ENCODE results near the gene LRIT2. TPM values are rescaled to one million over a fixed set of nuclear protein-coding genes. Genes with fewer than 3 reads are reported as not detected.

Gene LRIT2
- total RNA-seq, 1 donor from 2014 or later, result not detected

GRCh38 chr10:84234479-84234878 lies 9.1 kb upstream of the LRIT2 start:
- no peak for ATAC-seq (ENCODE audit: low read depth)
- H3K4me3 Mint-ChIP-seq, result no peak overlapping the region
- intact Hi-C loops (cut with micrococcal nuclease), result no loop called here
- H3K27ac Mint-ChIP-seq, result no peak overlapping the region
- peaks cover under 1% of the 10 kb centered on the region for H3K9me3 Mint-ChIP-seq
- DNase-seq, result no peak
- no peaks in the 10 kb centered on the region for H3K36me3 Mint-ChIP-seq (ENCODE audit: low read depth)
- H3K4me1 Mint-ChIP-seq, result no peaks in the 10 kb centered on the region
- TF ChIP-seq CTCF (IDR thresholded peaks at IDR 0.05), result no peak
- CTCF ChIA-PET, result no interaction called here
- POLR2A ChIA-PET, result no interaction called here
- H3K27me3 Mint-ChIP-seq, result peaks cover 15% of the 10 kb centered on the region

- Mint-ChIP-seq H3K4me3 (no peak overlapping the region), H3K9me3 (peaks cover 4% of the 10 kb centered on the region), H3K4me1 (no peaks in the 10 kb centered on the region), H3K27ac (no peak overlapping the region), H3K36me3 (ENCODE audit: low read depth) (no peaks in the 10 kb centered on the region), H3K27me3 (peaks cover 15% of the 10 kb centered on the region)
- no peak for ATAC-seq (ENCODE audit: low read depth)
- ChIA-PET POLR2A (no interaction called here), CTCF (interaction anchor here (0.9 kb wide), 1 partner anchor 10 kb away, joined by 3 read pairs; no protein-coding TSS in a partner anchor)
- intact Hi-C loops (cut with micrococcal nuclease), result no loop called here
- TF ChIP-seq CTCF (IDR thresholded peaks at IDR 0.05), result no peak
- no peak for DNase-seq
Measured at GRCh38 chr10:84233940-84234339, 8.6 kb upstream of the LRIT2 start.

GRCh38 chr10:84232376-84232775 lies 7.0 kb upstream of the LRIT2 start:
- no peak for DNase-seq
- Mint-ChIP-seq H3K9me3 (peaks cover 4% of the 10 kb centered on the region), H3K36me3 (ENCODE audit: low read depth) (no peaks in the 10 kb centered on the region), H3K4me1 (no peaks in the 10 kb centered on the region), H3K27me3 (peaks cover 11% of the 10 kb centered on the region), H3K27ac (no peak overlapping the region), H3K4me3 (no peak overlapping the region)
- no peak for TF ChIP-seq CTCF (IDR thresholded peaks at IDR 0.05)
- POLR2A ChIA-PET, result no interaction called here
- CTCF ChIA-PET, result no interaction called here
- intact Hi-C loops (cut with micrococcal nuclease), result no loop called here
- ATAC-seq (ENCODE audit: low read depth), result no peak

GRCh38 chr10:84230359-84230758 lies 5.0 kb upstream of the LRIT2 start:
- Mint-ChIP-seq H3K36me3 (ENCODE audit: low read depth) (no peaks in the 10 kb centered on the region), H3K4me3 (no peak overlapping the region), H3K27ac (no peak overlapping the region), H3K4me1 (no peaks in the 10 kb centered on the region), H3K27me3 (peaks cover 11% of the 10 kb centered on the region), H3K9me3 (peaks cover 4% of the 10 kb centered on the region)
- intact Hi-C loops (cut with micrococcal nuclease), result no loop called here
- CTCF ChIA-PET, result no interaction called here
- POLR2A ChIA-PET, result no interaction called here
- no peak for DNase-seq
- ATAC-seq (ENCODE audit: low read depth), result no peak
- TF ChIP-seq CTCF (IDR thresholded peaks at IDR 0.05), result no peak

GRCh38 chr10:84227810-84228209 lies 2.5 kb upstream of the LRIT2 start:
- no peak for TF ChIP-seq CTCF (IDR thresholded peaks at IDR 0.05)
- ATAC-seq (ENCODE audit: low read depth) (no peak), DNase-seq (no peak)
- peaks cover 16% of the 10 kb centered on the region for H3K27me3 Mint-ChIP-seq
- H3K4me3 Mint-ChIP-seq, result no peak overlapping the region
- POLR2A ChIA-PET, result no interaction called here
- peaks cover 4% of the 10 kb centered on the region for H3K9me3 Mint-ChIP-seq
- intact Hi-C loops (cut with micrococcal nuclease), result no loop called here
- no peaks in the 10 kb centered on the region for H3K36me3 Mint-ChIP-seq (ENCODE audit: low read depth)
- CTCF ChIA-PET, result no interaction called here
- H3K4me1 Mint-ChIP-seq, result no peaks in the 10 kb centered on the region
- no peak overlapping the region for H3K27ac Mint-ChIP-seq
